Trophoblast cell (in vitro differentiated cells and primary cell): Measurements from ENCODE around the gene ANKDD1B.

Experiments
- DNase-seq, 2 donors: peaks; one replicate each; pipeline ENCODE4 v3.0.0-alpha.2; 2016
- H2AFZ ChIP-seq: 2 replicates; pipeline ENCODE4 v1.6.1; 2013; ENCODE audit warnings: low read length, moderate library complexity, mild to moderate bottlenecking; ENCODE audit not compliant: insufficient read depth, poor library complexity
- H2AK5ac ChIP-seq: 2 replicates; pipeline ENCODE4 v1.6.1; 2013; ENCODE audit warnings: mild to moderate bottlenecking, low read length
- H2BK120ac ChIP-seq: 2 replicates; pipeline ENCODE4 v1.6.1; 2013; ENCODE audit warnings: low read length, mild to moderate bottlenecking, moderate library complexity; ENCODE audit not compliant: insufficient read depth, poor library complexity
- H2BK12ac ChIP-seq: 2 replicates; pipeline ENCODE4 v1.6.1; 2013; ENCODE audit warnings: mild to moderate bottlenecking, low read length, moderate library complexity
- H2BK5ac ChIP-seq: 2 replicates; pipeline ENCODE4 v1.6.1; 2013; ENCODE audit warnings: low read length, low read depth, moderate library complexity, mild to moderate bottlenecking; ENCODE audit not compliant: poor library complexity
- H3K14ac ChIP-seq: 2 replicates; pipeline ENCODE4 v1.6.1; 2013; ENCODE audit warnings: mild to moderate bottlenecking, low read length
- H3K18ac ChIP-seq: 2 replicates; pipeline ENCODE4 v1.6.1; 2013; ENCODE audit warnings: mild to moderate bottlenecking, low read length
- H3K23ac ChIP-seq: 2 replicates; pipeline ENCODE4 v1.6.1; 2013; ENCODE audit warnings: low read length
- H3K27ac ChIP-seq: 2 replicates; pipeline ENCODE4 v1.5.1; 2013; ENCODE audit warnings: low read depth, mild to moderate bottlenecking, inconsistent platforms, low read length, moderate library complexity
- H3K27me3 ChIP-seq: 2 replicates; pipeline ENCODE4 v1.6.1; 2013; ENCODE audit warnings: inconsistent platforms, mild to moderate bottlenecking, low read length, moderate library complexity; ENCODE audit not compliant: insufficient read depth
- H3K36me3 ChIP-seq, 2 experiments: 1 replicate in 1 of 2; 2 replicates in 1 of 2; pipeline ENCODE4 v1.6.1; 2013; ENCODE audit warnings: low read length in 2 of 2, mild to moderate bottlenecking in 2 of 2, moderate library complexity in 1 of 2; ENCODE audit not compliant: insufficient read depth in 2 of 2, control insufficient read depth in 1 of 2
- H3K4ac ChIP-seq: 2 replicates; pipeline ENCODE4 v1.6.1; 2013; ENCODE audit warnings: low read depth, mild to moderate bottlenecking, low read length, moderate library complexity
- H3K4me1 ChIP-seq, 2 experiments: 1 replicate in 1 of 2; 2 replicates in 1 of 2; pipeline ENCODE4 v1.6.1; 2013; ENCODE audit warnings: low read length in 2 of 2, mild to moderate bottlenecking in 2 of 2, moderate library complexity in 1 of 2; ENCODE audit not compliant: insufficient read depth in 2 of 2, control insufficient read depth in 1 of 2
- H3K4me2 ChIP-seq: 2 replicates; pipeline ENCODE4 v1.6.1; 2013; ENCODE audit warnings: inconsistent platforms, mild to moderate bottlenecking, low read length, moderate library complexity
- H3K4me3 ChIP-seq: 2 replicates; pipeline ENCODE4 v1.5.1; 2013; ENCODE audit warnings: mild to moderate bottlenecking, low read depth, low read length, inconsistent platforms
- H3K79me1 ChIP-seq: one replicate; pipeline ENCODE4 v1.6.1; 2013; ENCODE audit warnings: low read length
- H3K79me2 ChIP-seq: 2 replicates; pipeline ENCODE4 v1.6.1; 2013; ENCODE audit warnings: low read length, mild to moderate bottlenecking; ENCODE audit not compliant: control insufficient read depth, insufficient read depth, poor library complexity
- H3K9ac ChIP-seq: 2 replicates; pipeline ENCODE4 v1.6.1; 2013; ENCODE audit warnings: mild to moderate bottlenecking, low read length
- H3K9me3 ChIP-seq: 2 replicates; pipeline ENCODE4 v1.6.1; 2013; ENCODE audit warnings: low read depth, mild to moderate bottlenecking, control low read depth, inconsistent platforms, low read length; ENCODE audit not compliant: insufficient read depth
- H4K12ac ChIP-seq: 2 replicates; pipeline ENCODE4 v1.6.1; 2013; ENCODE audit warnings: low read depth, mild to moderate bottlenecking, low read length, moderate library complexity
- H4K8ac ChIP-seq: 2 replicates; pipeline ENCODE4 v1.6.1; 2013; ENCODE audit warnings: low read depth, mild to moderate bottlenecking, low read length, moderate library complexity
- H4K91ac ChIP-seq: one replicate; pipeline ENCODE4 v1.6.1; 2013; ENCODE audit warnings: low read depth, mild to moderate bottlenecking, low read length, moderate library complexity
- WGBS: extraction: QIAGEN DNeasy Blood & Tissue Kit; methylation state at CpG from one replicate; pipeline ENCODE4 v1.1.7; 2013; ENCODE audit warnings: missing lambda C conversion rate; ENCODE audit not compliant: insufficient read length, insufficient coverage; ENCODE audit errors: extremely low coverage; 5-methylcytosine and 5-hydroxymethylcytosine counted together

The ANKDD1B gene

DNA sequence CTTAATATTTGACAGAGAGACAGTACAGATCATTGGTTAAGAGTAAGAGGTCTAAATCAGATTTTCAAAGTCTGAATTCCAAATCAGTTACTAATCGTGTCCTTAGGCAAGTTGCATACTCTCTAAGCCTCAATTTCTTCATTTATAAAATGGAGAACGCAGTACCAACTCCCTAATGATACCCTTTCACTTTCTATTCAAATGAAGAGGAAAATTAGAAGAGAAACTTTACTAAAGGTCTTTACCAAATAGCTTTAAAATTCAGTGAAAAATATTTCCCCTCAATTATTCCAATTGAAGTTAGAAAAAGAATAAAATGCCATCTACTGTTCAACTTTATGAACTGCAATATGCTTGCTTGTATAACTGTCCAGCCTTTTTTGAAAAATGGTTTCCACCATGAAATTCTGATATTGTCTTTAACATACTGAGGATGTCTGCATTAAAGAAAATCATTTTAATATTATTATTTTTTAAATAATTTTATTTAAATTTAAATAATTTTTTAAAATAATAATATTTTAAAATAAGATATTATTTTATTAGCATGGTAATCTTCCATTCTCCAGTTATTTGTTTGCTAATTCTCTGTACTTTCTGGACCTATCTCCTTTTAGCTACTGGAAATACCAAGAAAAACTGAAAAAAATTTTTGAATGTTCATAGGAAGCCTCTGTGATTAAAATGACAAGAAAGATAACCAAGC lies 70.0 kb downstream of the ANKDD1B start:
- Histone ChIP-seq H3K4me1 (no peaks in the 10 kb centered on the region), H3K9me3 (no peaks in the 10 kb centered on the region), H3K4me3 (no peak overlapping the region), H2AK5ac (no peak overlapping the region), H3K18ac (no peak overlapping the region), H3K27me3 (no peaks in the 10 kb centered on the region), H3K14ac (no peak overlapping the region), H3K23ac (no peak overlapping the region), H4K12ac (no peak overlapping the region), H3K4ac (no peak overlapping the region), H3K9ac (no peak overlapping the region), H3K79me1 (no peaks in the 10 kb centered on the region), H2BK12ac (no peak overlapping the region), H2BK5ac (no peak overlapping the region), H2BK120ac (no peak overlapping the region), H4K91ac (no peak overlapping the region), H4K8ac (no peak overlapping the region), H3K79me2 (no peaks in the 10 kb centered on the region), H3K27ac (no peak overlapping the region), H3K36me3 (peaks cover 3 to 7% of the 10 kb centered on the region in 2 experiments), H3K4me2 (no peak overlapping the region), H2AFZ (no peak overlapping the region)
- peak in 1 of 2 donors; percentile 81 for DNase-seq
- no CpG with 5 or more reads among the region's 2 CpGs for WGBS

DNA sequence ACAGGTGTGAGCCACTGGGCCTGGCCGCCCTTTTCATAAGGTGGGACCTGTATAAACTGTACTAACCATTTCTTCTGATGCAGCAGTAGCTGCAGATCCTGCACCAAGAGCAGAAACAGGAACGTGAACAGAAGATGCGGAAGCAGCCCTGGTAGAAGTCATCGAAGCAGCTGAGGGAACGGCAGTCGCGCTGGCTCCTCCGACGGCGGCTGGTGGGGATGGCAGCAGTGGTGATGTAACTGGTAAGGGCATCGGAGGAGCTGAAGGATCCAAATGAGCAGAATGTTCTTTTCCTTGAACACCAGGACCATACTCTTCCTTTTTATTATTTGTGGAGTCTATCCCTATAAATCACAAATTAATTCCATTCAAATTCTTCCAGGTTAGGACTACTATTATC lies 73.9 kb downstream of the ANKDD1B start:
- H3K4me1 ChIP-seq: no peaks in the 10 kb centered on the region

DNA sequence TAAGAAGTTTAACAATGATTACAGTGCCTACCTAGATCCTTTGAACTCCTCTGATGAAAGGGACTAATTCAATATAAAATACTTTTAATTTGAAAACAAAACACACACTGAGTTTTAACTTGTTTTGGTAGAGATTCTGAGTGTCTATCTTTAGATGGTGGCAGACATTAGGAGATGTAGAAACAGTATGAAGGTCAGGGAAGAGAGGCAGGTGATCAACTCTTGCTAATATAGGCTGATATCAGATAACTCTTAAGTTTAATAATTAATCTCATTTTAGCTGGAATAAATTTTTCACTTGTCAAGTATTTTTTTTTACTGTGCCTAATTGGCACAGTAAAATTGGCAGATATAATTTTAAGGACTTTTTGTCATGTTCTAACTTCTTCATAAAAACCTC lies 75.2 kb downstream of the ANKDD1B start:
- Histone ChIP-seq H3K4me3 (no peak overlapping the region), H2AK5ac (no peak overlapping the region), H3K9me3 (no peaks in the 10 kb centered on the region), H3K4ac (no peak overlapping the region), H3K27ac (no peak overlapping the region), H2BK120ac (no peak overlapping the region), H3K79me2 (no peaks in the 10 kb centered on the region), H2BK12ac (no peak overlapping the region), H3K14ac (no peak overlapping the region), H3K4me2 (no peak overlapping the region), H4K12ac (no peak overlapping the region), H3K79me1 (no peaks in the 10 kb centered on the region), H3K9ac (no peak overlapping the region), H3K36me3 (peaks cover 6 to 7% of the 10 kb centered on the region in 2 experiments), H3K23ac (no peak overlapping the region), H4K8ac (no peak overlapping the region), H3K27me3 (no peaks in the 10 kb centered on the region), H2BK5ac (no peak overlapping the region), H3K18ac (no peak overlapping the region), H4K91ac (no peak overlapping the region), H3K4me1 (no peaks in the 10 kb centered on the region), H2AFZ (no peak overlapping the region)
- no peak for DNase-seq

More for the DNA sequence above, 73.9 kb downstream of the ANKDD1B start:
- no CpG with 5 or more reads among the region's 11 CpGs for WGBS
- DNase-seq: no peak
- no peaks in the 10 kb centered on the region for H3K27me3 ChIP-seq
- no peak overlapping the region for H3K4me2 ChIP-seq
- no peaks in the 10 kb centered on the region for H3K79me1 ChIP-seq
- no peak overlapping the region for H4K12ac ChIP-seq
- H3K18ac ChIP-seq: no peak overlapping the region
- H4K8ac ChIP-seq: no peak overlapping the region
- H3K27ac ChIP-seq: no peak overlapping the region
- H3K14ac ChIP-seq: no peak overlapping the region
- no peak overlapping the region for H2AK5ac ChIP-seq
- no peak overlapping the region for H3K4ac ChIP-seq
- H3K4me3 ChIP-seq: no peak overlapping the region
- H4K91ac ChIP-seq: no peak overlapping the region
- H3K9me3 ChIP-seq: no peaks in the 10 kb centered on the region
- H3K23ac ChIP-seq: no peak overlapping the region
- H2AFZ ChIP-seq: no peak overlapping the region
- no peak overlapping the region for H2BK120ac ChIP-seq
- H2BK12ac ChIP-seq: no peak overlapping the region
- no peak overlapping the region for H2BK5ac ChIP-seq
- H3K36me3 ChIP-seq: peaks cover 6 to 7% of the 10 kb centered on the region in 2 experiments
- H3K79me2 ChIP-seq: no peaks in the 10 kb centered on the region
- no peak overlapping the region for H3K9ac ChIP-seq

DNA sequence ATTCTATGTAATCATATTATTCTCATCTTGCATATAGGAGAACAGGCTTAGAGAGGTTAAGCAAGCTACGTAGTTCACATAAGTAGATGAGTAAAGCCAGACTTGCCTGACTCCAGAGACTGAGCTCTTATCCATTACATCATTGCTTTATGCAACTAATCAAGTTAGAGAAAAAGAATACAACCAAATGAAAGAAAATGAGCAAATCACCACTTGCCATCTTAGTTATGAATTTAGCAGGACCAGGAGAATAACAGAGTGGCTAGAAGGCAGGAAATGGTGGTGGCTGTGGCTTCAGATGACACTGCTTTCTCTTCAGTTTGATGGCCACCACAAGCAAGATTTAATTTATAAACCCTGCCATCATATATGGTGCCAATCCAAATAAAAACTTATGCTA lies 79.4 kb downstream of the ANKDD1B start:
- no peak overlapping the region for H2BK12ac ChIP-seq
- H3K27ac ChIP-seq: no peak overlapping the region
- H2AK5ac ChIP-seq: no peak overlapping the region
- H3K79me2 ChIP-seq: no peaks in the 10 kb centered on the region
- no peak overlapping the region for H3K4me3 ChIP-seq
- no peaks in the 10 kb centered on the region for H3K79me1 ChIP-seq
- DNase-seq: no peak
- no peak overlapping the region for H3K18ac ChIP-seq
- no peaks in the 10 kb centered on the region for H3K9me3 ChIP-seq
- H4K12ac ChIP-seq: no peak overlapping the region
- no peak overlapping the region for H3K4me2 ChIP-seq
- H3K14ac ChIP-seq: no peak overlapping the region
- no peaks in the 10 kb centered on the region for H3K4me1 ChIP-seq
- no peak overlapping the region for H2BK120ac ChIP-seq
- H3K9ac ChIP-seq: no peak overlapping the region
- H4K91ac ChIP-seq: no peak overlapping the region
- H2BK5ac ChIP-seq: no peak overlapping the region
- no CpG with 5 or more reads among the region's 1 CpG for WGBS
- no peak overlapping the region for H2AFZ ChIP-seq
- H3K23ac ChIP-seq: no peak overlapping the region
- H4K8ac ChIP-seq: no peak overlapping the region
- no peaks in the 10 kb centered on the region for H3K27me3 ChIP-seq
- no peak overlapping the region for H3K4ac ChIP-seq
- peaks cover 2 to 3% of the 10 kb centered on the region in 2 experiments for H3K36me3 ChIP-seq
